ENCODE results near the gene DISC1.

GRCh38 chr1:232057217-232057895 lies 430.8 kb downstream of the DISC1 start:
- TF ChIP-seq RARB (CRISPR knock-in tag; IDR thresholded peaks at IDR 0.05) (no peak), CREB5 (CRISPR knock-in tag; IDR thresholded peaks at IDR 0.05; ENCODE audit: low read depth) (no peak), PATZ1 (CRISPR knock-in tag; IDR thresholded peaks at IDR 0.05; ENCODE audit: borderline replicate concordance) (no peak)
